ENCODE results near the gene PRKN. TPM values are rescaled to one million over a fixed set of nuclear protein-coding genes. Genes with fewer than 3 reads are reported as not detected.
A peak's percentile ranks its signal among the peaks of the same experiment; 100 is the strongest.

PRKN gene
- total and polyA plus RNA-seq, 5 donors from 2014 or later, result 0.24 to 3.7 (median 2.5) TPM

DNA sequence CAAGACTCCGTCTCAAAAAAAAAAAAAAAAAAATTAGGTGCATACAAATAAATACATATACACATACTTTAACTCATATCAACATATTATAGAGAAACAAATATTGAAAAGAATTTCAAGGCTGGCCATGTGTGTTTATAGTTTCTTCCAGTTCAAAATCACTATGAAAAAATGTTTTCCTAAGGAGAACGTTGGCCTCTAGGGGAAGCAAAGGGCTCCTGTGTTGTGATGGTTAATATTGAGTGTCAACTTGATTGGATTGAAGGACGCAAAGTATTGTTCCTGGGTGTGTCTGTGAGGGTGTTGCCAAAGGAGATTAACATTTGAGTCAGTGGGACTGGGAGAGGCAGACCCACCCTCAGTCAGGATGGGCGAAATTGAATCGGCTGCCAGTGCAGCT is 1271.7 kb downstream of the PRKN start:
- H3K9me3 Mint-ChIP-seq, result peaks cover 0 to 3% (median 0%) of the 10 kb centered on the region in 7 donors
- H3K4me1 Mint-ChIP-seq, result no peaks in the 10 kb centered on the region
- no peak overlapping the region for H3K4me3 Mint-ChIP-seq
- H3K9me3 ChIP-seq (ENCODE audit: control insufficient read depth in 2 of 2, low read length in 2 of 2), result no peaks in the 10 kb centered on the region
- no peaks in the 10 kb centered on the region for H3K4me1 ChIP-seq (ENCODE audit: control insufficient read depth, insufficient read depth, low read length, poor library complexity, severe bottlenecking)
- no peak overlapping the region for H3K4me3 ChIP-seq (ENCODE audit: low read depth, low read length)
- peaks cover 3% of the 10 kb centered on the region for H3K36me3 Mint-ChIP-seq
- ATAC-seq (ENCODE audit: low read depth in 2 of 2) (no peak), DNase-seq (no peak)
- no peaks in the 10 kb centered on the region for H3K36me3 ChIP-seq (ENCODE audit: control insufficient read depth, insufficient read depth, low read length)
- no peaks in the 10 kb centered on the region for H3K27me3 Mint-ChIP-seq
- no peaks in the 10 kb centered on the region for H3K27me3 ChIP-seq (ENCODE audit: control insufficient read depth, insufficient read depth, low read length)
- H3K27ac Mint-ChIP-seq, result no peak overlapping the region
- H3K27ac ChIP-seq (ENCODE audit: insufficient read depth, low read length, poor library complexity, severe bottlenecking), result no peak overlapping the region

GRCh38 chr6:161453558-161453957 is 1274.0 kb downstream of the PRKN start:
- no peaks in the 10 kb centered on the region for H3K27me3 ChIP-seq (ENCODE audit: control insufficient read depth, insufficient read depth, low read length)
- Mint-ChIP-seq H3K27me3 (no peaks in the 10 kb centered on the region), H3K9me3 (peaks cover 0 to 3% (median 0%) of the 10 kb centered on the region in 7 donors), H3K36me3 (peaks cover 3% of the 10 kb centered on the region), H3K4me3 (no peak overlapping the region), H3K4me1 (no peaks in the 10 kb centered on the region), H3K27ac (no peak overlapping the region)
- H3K9me3 ChIP-seq (ENCODE audit: control insufficient read depth in 2 of 2, low read length in 2 of 2), result no peaks in the 10 kb centered on the region
- DNase-seq, result no peak
- no peaks in the 10 kb centered on the region for H3K4me1 ChIP-seq (ENCODE audit: control insufficient read depth, insufficient read depth, low read length, poor library complexity, severe bottlenecking)
- no peak overlapping the region for H3K4me3 ChIP-seq (ENCODE audit: low read depth, low read length)
- ATAC-seq (ENCODE audit: low read depth in 2 of 2), result no peak
- no peak overlapping the region for H3K27ac ChIP-seq (ENCODE audit: insufficient read depth, low read length, poor library complexity, severe bottlenecking)
- H3K36me3 ChIP-seq (ENCODE audit: control insufficient read depth, insufficient read depth, low read length), result no peaks in the 10 kb centered on the region

GRCh38 chr6:161452241-161452640 is 1275.3 kb downstream of the PRKN start:
- Histone ChIP-seq H3K4me3 (ENCODE audit: low read depth, low read length) (no peak overlapping the region), H3K36me3 (ENCODE audit: control insufficient read depth, insufficient read depth, low read length) (no peaks in the 10 kb centered on the region), H3K9me3 (ENCODE audit: control insufficient read depth in 2 of 2, low read length in 2 of 2) (no peaks in the 10 kb centered on the region), H3K27me3 (ENCODE audit: control insufficient read depth, insufficient read depth, low read length) (no peaks in the 10 kb centered on the region), H3K4me1 (ENCODE audit: control insufficient read depth, insufficient read depth, low read length, poor library complexity, severe bottlenecking) (no peaks in the 10 kb centered on the region), H3K27ac (ENCODE audit: insufficient read depth, low read length, poor library complexity, severe bottlenecking) (no peak overlapping the region)
- Mint-ChIP-seq H3K27ac (no peak overlapping the region), H3K27me3 (no peaks in the 10 kb centered on the region), H3K4me3 (no peak overlapping the region), H3K36me3 (peaks cover 3% of the 10 kb centered on the region), H3K4me1 (no peaks in the 10 kb centered on the region), H3K9me3 (peaks cover 0 to 3% (median 0%) of the 10 kb centered on the region in 7 donors)
- DNase-seq (no peak), ATAC-seq (ENCODE audit: low read depth in 2 of 2) (no peak)

DNA sequence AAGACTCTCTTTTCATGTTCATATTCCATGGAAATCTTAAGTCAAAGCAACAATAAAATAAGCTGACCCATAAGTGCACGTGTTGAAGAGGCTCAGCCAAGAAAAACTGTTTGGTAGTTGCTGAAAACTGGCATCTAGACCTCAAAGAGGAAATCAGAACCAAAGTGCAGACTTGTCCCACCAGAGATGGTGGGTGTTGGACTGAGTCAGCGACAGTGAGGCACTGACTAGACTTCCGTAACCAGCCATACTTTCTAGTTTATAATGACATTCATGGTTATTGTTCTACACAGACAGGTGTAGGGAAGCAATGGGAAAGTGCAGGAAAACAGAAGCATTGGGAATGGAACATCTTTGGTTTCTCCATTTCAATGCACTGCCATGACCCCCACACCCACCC is 1278.0 kb downstream of the PRKN start:
- Mint-ChIP-seq H3K4me1 (no peaks in the 10 kb centered on the region), H3K27me3 (no peaks in the 10 kb centered on the region), H3K36me3 (no peaks in the 10 kb centered on the region), H3K9me3 (no peaks in the 10 kb centered on the region), H3K4me3 (no peak overlapping the region), H3K27ac (no peak overlapping the region)
- H3K9me3 ChIP-seq (ENCODE audit: control insufficient read depth in 2 of 2, low read length in 2 of 2), result no peaks in the 10 kb centered on the region
- H3K4me3 ChIP-seq (ENCODE audit: low read depth, low read length), result no peak overlapping the region
- no peak overlapping the region for H3K27ac ChIP-seq (ENCODE audit: insufficient read depth, low read length, poor library complexity, severe bottlenecking)
- H3K27me3 ChIP-seq (ENCODE audit: control insufficient read depth, insufficient read depth, low read length), result no peaks in the 10 kb centered on the region
- no peaks in the 10 kb centered on the region for H3K36me3 ChIP-seq (ENCODE audit: control insufficient read depth, insufficient read depth, low read length)
- H3K4me1 ChIP-seq (ENCODE audit: control insufficient read depth, insufficient read depth, low read length, poor library complexity, severe bottlenecking), result no peaks in the 10 kb centered on the region
- DNase-seq, result no peak
- no peak for ATAC-seq (ENCODE audit: low read depth in 2 of 2)

- Histone ChIP-seq H3K4me1 (ENCODE audit: control insufficient read depth, insufficient read depth, low read length, poor library complexity, severe bottlenecking) (no peaks in the 10 kb centered on the region), H3K9me3 (ENCODE audit: control insufficient read depth in 2 of 2, low read length in 2 of 2) (no peaks in the 10 kb centered on the region), H3K36me3 (ENCODE audit: control insufficient read depth, insufficient read depth, low read length) (no peaks in the 10 kb centered on the region), H3K4me3 (ENCODE audit: low read depth, low read length) (no peak overlapping the region), H3K27ac (ENCODE audit: insufficient read depth, low read length, poor library complexity, severe bottlenecking) (no peak overlapping the region), H3K27me3 (ENCODE audit: control insufficient read depth, insufficient read depth, low read length) (no peaks in the 10 kb centered on the region)
- H3K27ac Mint-ChIP-seq, result peak overlapping the region in 1 of 3 donors; percentile 63
- ATAC-seq (ENCODE audit: low read depth in 2 of 2) (no peak), DNase-seq (no peak)
- H3K4me3 Mint-ChIP-seq, result no peak overlapping the region
- H3K27me3 Mint-ChIP-seq, result no peaks in the 10 kb centered on the region
- H3K4me1 Mint-ChIP-seq, result no peaks in the 10 kb centered on the region
- no peaks in the 10 kb centered on the region for H3K36me3 Mint-ChIP-seq
- no peaks in the 10 kb centered on the region for H3K9me3 Mint-ChIP-seq
Observed at GRCh38 chr6:161446949-161447348, 1280.6 kb downstream of the PRKN start.

DNA sequence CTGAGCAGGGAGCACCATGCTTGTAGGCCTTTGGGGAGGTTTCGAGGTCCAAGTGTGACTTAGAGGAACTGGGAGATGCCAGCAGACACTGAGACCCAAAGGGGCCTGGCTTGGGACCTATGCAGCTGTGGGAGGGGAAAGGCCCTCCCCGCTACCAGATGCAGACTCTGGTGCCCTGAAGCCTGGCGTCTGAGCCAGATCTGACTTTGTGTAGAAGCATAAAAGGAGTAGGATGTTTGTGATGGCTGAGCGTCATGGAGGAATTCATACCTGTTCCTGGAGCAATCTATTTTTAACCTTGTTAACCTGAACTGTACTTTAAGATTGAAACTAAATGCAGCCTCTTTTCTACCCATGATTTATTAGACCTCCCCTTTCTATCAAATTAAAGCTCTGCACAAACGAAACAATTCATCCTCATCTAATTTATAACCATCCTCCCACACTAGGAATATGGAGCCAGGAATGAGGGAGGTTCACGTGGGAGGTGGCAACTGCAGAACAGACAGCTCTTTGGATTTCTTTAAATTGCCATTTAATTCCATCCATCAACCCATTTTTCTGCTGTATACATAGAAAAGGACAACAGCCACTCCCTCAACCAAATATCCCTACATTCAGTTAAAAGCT is 1281.2 kb downstream of the PRKN start:
- H3K36me3 Mint-ChIP-seq, result no peaks in the 10 kb centered on the region
- H3K4me1 Mint-ChIP-seq, result no peaks in the 10 kb centered on the region
- Histone ChIP-seq H3K27me3 (ENCODE audit: control insufficient read depth, insufficient read depth, low read length) (no peaks in the 10 kb centered on the region), H3K36me3 (ENCODE audit: control insufficient read depth, insufficient read depth, low read length) (no peaks in the 10 kb centered on the region), H3K9me3 (ENCODE audit: control insufficient read depth in 2 of 2, low read length in 2 of 2) (no peaks in the 10 kb centered on the region), H3K4me3 (ENCODE audit: low read depth, low read length) (no peak overlapping the region), H3K4me1 (ENCODE audit: control insufficient read depth, insufficient read depth, low read length, poor library complexity, severe bottlenecking) (no peaks in the 10 kb centered on the region), H3K27ac (ENCODE audit: insufficient read depth, low read length, poor library complexity, severe bottlenecking) (no peak overlapping the region)
- H3K27ac Mint-ChIP-seq, result no peak overlapping the region
- no peaks in the 10 kb centered on the region for H3K9me3 Mint-ChIP-seq
- H3K4me3 Mint-ChIP-seq, result no peak overlapping the region
- no peaks in the 10 kb centered on the region for H3K27me3 Mint-ChIP-seq
- ATAC-seq (ENCODE audit: low read depth in 2 of 2), result no peak
- DNase-seq, result no peak

- Mint-ChIP-seq H3K4me1 (no peaks in the 10 kb centered on the region), H3K27me3 (no peaks in the 10 kb centered on the region), H3K36me3 (no peaks in the 10 kb centered on the region), H3K9me3 (no peaks in the 10 kb centered on the region), H3K27ac (no peak overlapping the region), H3K4me3 (no peak overlapping the region)
- H3K27ac ChIP-seq (ENCODE audit: insufficient read depth, low read length, poor library complexity, severe bottlenecking), result no peak overlapping the region
- H3K4me3 ChIP-seq (ENCODE audit: low read depth, low read length), result no peak overlapping the region
- no peak for ATAC-seq (ENCODE audit: low read depth in 2 of 2)
- no peaks in the 10 kb centered on the region for H3K4me1 ChIP-seq (ENCODE audit: control insufficient read depth, insufficient read depth, low read length, poor library complexity, severe bottlenecking)
- H3K9me3 ChIP-seq (ENCODE audit: control insufficient read depth in 2 of 2, low read length in 2 of 2), result no peaks in the 10 kb centered on the region
- DNase-seq, result no peak
- no peaks in the 10 kb centered on the region for H3K27me3 ChIP-seq (ENCODE audit: control insufficient read depth, insufficient read depth, low read length)
- H3K36me3 ChIP-seq (ENCODE audit: control insufficient read depth, insufficient read depth, low read length), result no peaks in the 10 kb centered on the region
Observed at GRCh38 chr6:161445021-161445799, 1282.4 kb downstream of the PRKN start.

- Histone ChIP-seq H3K27ac (ENCODE audit: insufficient read depth, low read length, poor library complexity, severe bottlenecking) (no peak overlapping the region), H3K27me3 (ENCODE audit: control insufficient read depth, insufficient read depth, low read length) (no peaks in the 10 kb centered on the region), H3K9me3 (ENCODE audit: control insufficient read depth in 2 of 2, low read length in 2 of 2) (no peaks in the 10 kb centered on the region), H3K36me3 (ENCODE audit: control insufficient read depth, insufficient read depth, low read length) (no peaks in the 10 kb centered on the region), H3K4me1 (ENCODE audit: control insufficient read depth, insufficient read depth, low read length, poor library complexity, severe bottlenecking) (no peaks in the 10 kb centered on the region), H3K4me3 (ENCODE audit: low read depth, low read length) (no peak overlapping the region)
- H3K4me3 Mint-ChIP-seq, result no peak overlapping the region
- no peaks in the 10 kb centered on the region for H3K36me3 Mint-ChIP-seq
- ATAC-seq (ENCODE audit: low read depth in 2 of 2) (no peak), DNase-seq (peak in 1 of 3 donors; percentile 25)
- H3K27me3 Mint-ChIP-seq, result no peaks in the 10 kb centered on the region
- no peaks in the 10 kb centered on the region for H3K4me1 Mint-ChIP-seq
- no peaks in the 10 kb centered on the region for H3K9me3 Mint-ChIP-seq
- no peak overlapping the region for H3K27ac Mint-ChIP-seq
Observed at GRCh38 chr6:161444464-161444863, 1283.1 kb downstream of the PRKN start.
